Uterus (tissue), 4 donors: Measurements from ENCODE around the gene SLC24A5. TPM values are rescaled to one million over a fixed set of nuclear protein-coding genes. Genes with fewer than 3 reads are reported as not detected.

Source experiments
- DNase-seq, 2 donors: peaks; one replicate each; pipeline ENCODE4 v3.0.0-alpha.2; 2019 to 2020
- H3K27ac ChIP-seq, 2 donors: fragments of 200-600 bp; sonication (generic); 1 replicate in 1 of 2; 2 replicates in 1 of 2; pipeline ENCODE4 v1.5.1; 2016 to 2018
- H3K27me3 ChIP-seq, 2 donors: fragments of 200-600 bp; sonication (generic); one replicate each; pipeline ENCODE4 v1.5.1; 2018 to 2019; ENCODE audit warnings: control low read depth in 1 of 2
- H3K36me3 ChIP-seq, 2 donors: fragments of 200-600 bp; sonication (generic); one replicate each; pipeline ENCODE4 v1.5.1; 2019; ENCODE audit warnings: control low read depth in 1 of 2
- H3K4me1 ChIP-seq, 2 donors: fragments of 200-600 bp; sonication (generic); one replicate each; pipeline ENCODE4 v1.5.1; 2018 to 2019; ENCODE audit warnings: control low read depth in 1 of 2
- H3K4me3 ChIP-seq, 2 donors: fragments of 200-600 bp; sonication (generic); 1 replicate in 1 of 2; 2 replicates in 1 of 2; pipeline ENCODE4 v1.5.1; 2018 to 2019; ENCODE audit warnings: mild to moderate bottlenecking in 1 of 2
- H3K9me3 ChIP-seq, 2 donors: fragments of 200-600 bp; sonication (generic); one replicate each; pipeline ENCODE4 v1.5.1; 2019; ENCODE audit warnings: control low read depth in 1 of 2
- POLR2A ChIP-seq, 2 donors: fragments of 450-650 bp; IDR thresholded peaks; one replicate each; pipeline ENCODE4 v1.6.1; 2016; ENCODE audit warnings: antibody characterized with exemption in 2 of 2, mild to moderate bottlenecking in 1 of 2, moderate library complexity in 1 of 2
- intact Hi-C: fragments of 100-400 bp; cut with DNase I; formaldehyde crosslinking; loops from one replicate; pipeline ENCODE4 v1.15.1; 2023; ENCODE audit warnings: low total_unique reads
- total RNA-seq, 4 donors: library from RNA; depleted of rRNA in 3 of 4; stranded (reverse); fragments of >200 nt in 3 of 4; gene quantifications; one replicate each; pipeline versions ENCODE4 v1.1.0 to v1.2.4, GENCODE V29; 2014 to 2023
- TF ChIP-seq, protein P1 (sequence below), 4 experiments: fragments of 200-600 bp in 2 of 4; fragments of 450-650 bp in 2 of 4; sonication (generic) in 2 of 4; IDR thresholded peaks; one replicate each; pipeline ENCODE4 v1.5.1; 2016 to 2019; ENCODE audit warnings: antibody characterized with exemption in 4 of 4, mild to moderate bottlenecking in 2 of 4, moderate library complexity in 1 of 4
- donor health status: DM: yes; HTN: yes; CAD: no.

SLC24A5 gene
- total RNA-seq = under 1 TPM in 1 of 4 donors, not detected in 3; 0.29 TPM

GRCh38 chr15:48120745-48121144 is at the start of gene SLC24A5:
Gene SLC24A5, plus strand, starts transcription at chr15:48120990. Its CDS starts 55 bp downstream, at chr15:48121045.
- no peaks in the 10 kb centered on the region for H3K4me1 ChIP-seq
- H3K4me3 ChIP-seq = no peak within 1 kb of the TSS
- DNase-seq = no peak
- TF ChIP-seq POLR2A (IDR thresholded peaks at IDR 0.05) = no peak
- TF ChIP-seq, protein P1, sequence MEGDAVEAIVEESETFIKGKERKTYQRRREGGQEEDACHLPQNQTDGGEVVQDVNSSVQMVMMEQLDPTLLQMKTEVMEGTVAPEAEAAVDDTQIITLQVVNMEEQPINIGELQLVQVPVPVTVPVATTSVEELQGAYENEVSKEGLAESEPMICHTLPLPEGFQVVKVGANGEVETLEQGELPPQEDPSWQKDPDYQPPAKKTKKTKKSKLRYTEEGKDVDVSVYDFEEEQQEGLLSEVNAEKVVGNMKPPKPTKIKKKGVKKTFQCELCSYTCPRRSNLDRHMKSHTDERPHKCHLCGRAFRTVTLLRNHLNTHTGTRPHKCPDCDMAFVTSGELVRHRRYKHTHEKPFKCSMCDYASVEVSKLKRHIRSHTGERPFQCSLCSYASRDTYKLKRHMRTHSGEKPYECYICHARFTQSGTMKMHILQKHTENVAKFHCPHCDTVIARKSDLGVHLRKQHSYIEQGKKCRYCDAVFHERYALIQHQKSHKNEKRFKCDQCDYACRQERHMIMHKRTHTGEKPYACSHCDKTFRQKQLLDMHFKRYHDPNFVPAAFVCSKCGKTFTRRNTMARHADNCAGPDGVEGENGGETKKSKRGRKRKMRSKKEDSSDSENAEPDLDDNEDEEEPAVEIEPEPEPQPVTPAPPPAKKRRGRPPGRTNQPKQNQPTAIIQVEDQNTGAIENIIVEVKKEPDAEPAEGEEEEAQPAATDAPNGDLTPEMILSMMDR (IDR thresholded peaks at IDR 0.05) = no peak
- no peaks in the 10 kb centered on the region for H3K27me3 ChIP-seq
- no peak within 1 kb of the TSS for H3K27ac ChIP-seq
- no peaks in the 10 kb centered on the region for H3K36me3 ChIP-seq
- intact Hi-C loops = no loop called here
- H3K9me3 ChIP-seq = no peaks in the 10 kb centered on the region

DNA sequence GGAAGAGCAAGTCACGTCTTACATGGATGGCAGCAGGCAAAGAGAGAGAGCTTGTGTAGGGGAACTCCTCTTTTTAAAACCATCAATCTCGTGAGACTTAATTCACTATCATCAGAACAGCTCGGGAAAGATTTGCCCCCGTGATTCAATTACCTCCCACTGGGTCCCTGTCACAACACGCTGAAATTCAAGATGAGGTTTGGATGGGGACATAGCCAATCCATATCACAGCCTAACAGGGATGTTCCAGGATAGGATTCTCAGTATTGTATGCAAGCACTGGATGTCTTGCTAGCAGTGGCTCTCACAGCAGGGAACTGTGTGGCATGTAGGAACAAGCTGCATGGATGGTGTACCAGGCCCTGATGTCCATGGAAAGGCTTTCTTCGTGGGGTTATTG is 47.8 kb upstream of the SLC24A5 start:
- no peak for DNase-seq
- intact Hi-C loops = no loop called here
- Histone ChIP-seq H3K36me3 (no peaks in the 10 kb centered on the region), H3K27ac (no peak overlapping the region), H3K9me3 (no peaks in the 10 kb centered on the region), H3K4me3 (no peak overlapping the region), H3K27me3 (no peaks in the 10 kb centered on the region), H3K4me1 (no peaks in the 10 kb centered on the region)
- no peak for TF ChIP-seq POLR2A (IDR thresholded peaks at IDR 0.05)
- TF ChIP-seq, protein P1 (IDR thresholded peaks at IDR 0.05) = no peak

- no peaks in the 10 kb centered on the region for H3K4me1 ChIP-seq
- H3K36me3 ChIP-seq = no peaks in the 10 kb centered on the region
- intact Hi-C loops = no loop called here
- H3K27ac ChIP-seq = no peak overlapping the region
- H3K9me3 ChIP-seq = no peaks in the 10 kb centered on the region
- DNase-seq = no peak
- H3K27me3 ChIP-seq = no peaks in the 10 kb centered on the region
- TF ChIP-seq, protein P1 (IDR thresholded peaks at IDR 0.05) = no peak
- TF ChIP-seq POLR2A (IDR thresholded peaks at IDR 0.05) = no peak
- no peak overlapping the region for H3K4me3 ChIP-seq
These were observed 46.9 kb upstream of the SLC24A5 start for GRCh38 chr15:48073881-48074280.

- Histone ChIP-seq H3K27me3 (no peaks in the 10 kb centered on the region), H3K27ac (no peak overlapping the region), H3K9me3 (no peaks in the 10 kb centered on the region), H3K4me3 (no peak overlapping the region), H3K36me3 (no peaks in the 10 kb centered on the region), H3K4me1 (no peaks in the 10 kb centered on the region)
- no peak for DNase-seq
- TF ChIP-seq, protein P1 (IDR thresholded peaks at IDR 0.05) = no peak
- no peak for TF ChIP-seq POLR2A (IDR thresholded peaks at IDR 0.05)
- intact Hi-C loops = no loop called here
These were observed 44.3 kb upstream of the SLC24A5 start for GRCh38 chr15:48076454-48076853.

- intact Hi-C loops = no loop called here
- Histone ChIP-seq H3K27ac (no peak overlapping the region), H3K4me3 (no peak overlapping the region), H3K36me3 (no peaks in the 10 kb centered on the region), H3K4me1 (no peaks in the 10 kb centered on the region), H3K9me3 (no peaks in the 10 kb centered on the region), H3K27me3 (no peaks in the 10 kb centered on the region)
- no peak for TF ChIP-seq POLR2A (IDR thresholded peaks at IDR 0.05)
- TF ChIP-seq, protein P1 (IDR thresholded peaks at IDR 0.05) = no peak
- DNase-seq = no peak
These were observed 43.1 kb upstream of the SLC24A5 start for GRCh38 chr15:48077616-48078184.
